GM21515 (cell line): ENCODE data around the gene BMP8B.
A peak's percentile ranks its signal among the peaks of the same experiment; 100 is the strongest.

Experiments
- ATAC-seq: cut with Tn5 transposase; IDR thresholded peaks from one replicate; pipeline ENCODE4 v1.9.1; 2021; ENCODE audit not compliant: unreplicated experiment

Gene BMP8B

DNA sequence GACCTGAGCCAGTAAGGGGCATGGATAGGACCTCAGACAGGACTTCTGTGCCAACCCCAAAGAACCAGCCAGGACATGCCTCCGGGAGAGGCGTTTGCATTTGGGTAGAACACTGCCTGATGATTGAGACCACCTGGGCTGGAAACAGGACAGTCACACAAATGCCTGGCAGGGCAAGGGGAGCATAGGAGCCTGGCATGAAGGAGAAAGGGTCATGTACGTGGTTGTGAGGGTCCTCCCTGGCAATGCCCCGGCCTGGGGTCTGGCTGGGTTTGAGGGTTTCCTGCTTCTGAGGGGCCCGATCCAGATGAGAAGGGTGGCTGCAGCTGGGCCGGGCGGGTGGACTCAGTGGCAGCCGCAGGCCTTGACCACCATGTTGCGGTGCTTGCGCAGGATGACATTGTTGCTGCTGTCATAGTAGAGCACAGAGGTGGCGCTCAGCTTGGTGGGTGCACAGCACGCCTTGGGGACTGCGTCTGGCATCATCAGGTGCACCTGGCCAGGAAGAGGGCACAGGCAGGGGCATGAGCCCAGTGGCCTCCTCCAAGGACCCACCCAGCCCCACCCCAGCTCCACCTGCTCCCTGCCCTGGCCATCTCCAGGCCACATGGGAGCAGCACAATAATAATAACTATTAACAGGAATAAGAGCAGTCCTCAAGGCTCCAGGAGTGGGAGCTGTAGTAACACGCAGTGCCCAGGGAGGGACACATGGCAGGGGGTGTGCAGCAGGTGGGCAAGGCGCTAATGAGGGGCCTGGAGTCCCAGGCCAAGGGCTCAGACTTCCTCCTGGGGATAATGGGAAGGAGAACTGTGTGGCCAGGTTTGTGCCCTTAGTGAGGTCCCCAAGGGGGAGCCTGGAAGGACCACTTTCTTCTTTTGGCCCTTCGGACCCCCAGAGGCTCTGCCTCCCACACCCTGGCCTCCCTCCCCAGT, 28.3 kb downstream of the BMP8B start:
- no peak for ATAC-seq

DNA sequence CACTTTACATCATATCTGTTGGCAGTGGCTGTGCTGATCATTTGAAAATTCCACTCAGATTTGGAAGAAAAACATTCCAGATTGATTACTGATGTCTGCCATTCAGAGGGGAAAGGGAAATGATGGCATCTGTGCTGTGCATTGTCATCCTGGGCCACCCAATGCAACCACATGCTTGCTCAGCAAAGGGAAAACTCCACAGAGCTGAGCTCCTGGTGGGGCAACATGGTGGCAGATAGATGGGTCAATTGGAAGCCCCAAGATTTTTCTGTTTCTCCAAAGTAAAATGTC, 29.3 kb downstream of the BMP8B start:
- ATAC-seq, result no peak

GRCh38 chr1:39758556-39759435, 29.9 kb downstream of the BMP8B start:
- no peak for ATAC-seq

- ATAC-seq, result no peak
These were observed 31.2 kb downstream of the BMP8B start for GRCh38 chr1:39757501-39757900.

DNA sequence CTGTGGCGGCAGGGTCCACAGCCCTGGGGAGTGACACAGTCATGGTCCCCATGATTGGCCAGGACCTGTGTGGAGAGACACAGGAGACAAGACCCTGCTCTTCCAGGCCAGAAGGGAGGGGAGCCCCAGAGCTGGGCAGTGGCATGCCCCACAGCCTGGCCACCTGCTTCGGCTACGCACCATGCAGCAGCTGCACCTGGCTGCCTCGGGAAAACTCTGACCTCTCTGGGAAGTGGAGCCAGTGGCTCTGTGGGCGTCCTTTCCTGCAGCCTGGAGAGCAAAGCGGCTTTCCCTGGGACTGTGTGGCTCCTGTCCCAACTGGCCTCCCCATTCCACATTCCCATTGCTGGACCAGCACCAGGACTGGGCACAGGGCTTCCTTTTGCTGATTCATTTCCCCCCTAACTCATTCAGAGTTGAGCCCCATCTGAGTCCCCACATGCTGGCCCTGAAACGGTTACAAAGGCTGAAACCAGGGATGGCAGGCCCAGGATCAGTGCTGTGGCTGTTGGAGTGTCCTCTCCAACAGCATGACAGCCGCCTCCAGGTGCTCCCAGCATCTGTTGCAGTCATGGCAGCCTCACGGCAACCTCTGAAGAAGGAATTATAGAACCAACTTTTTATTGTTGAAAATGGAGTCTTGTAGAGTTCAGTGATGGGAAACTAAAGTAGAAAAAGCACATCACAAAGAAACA, 32.6 kb downstream of the BMP8B start:
- ATAC-seq, result no peak

- no peak for ATAC-seq
These were observed 33.7 kb downstream of the BMP8B start for GRCh38 chr1:39754906-39755504.

GRCh38 chr1:39754026-39754570, 34.6 kb downstream of the BMP8B start:
- ATAC-seq, result no peak

- no peak for ATAC-seq
These were observed 35.3 kb downstream of the BMP8B start for GRCh38 chr1:39753132-39754025.

- no peak for ATAC-seq
These were observed 36.0 kb downstream of the BMP8B start for GRCh38 chr1:39752703-39753102.

GRCh38 chr1:39751595-39751994, 37.1 kb downstream of the BMP8B start:
- ATAC-seq, result no peak

GRCh38 chr1:39745016-39745670, 43.5 kb downstream of the BMP8B start:
- ATAC-seq, result no peak

- ATAC-seq, result peak; percentile 84
These were observed 49.9 kb downstream of the BMP8B start, which contains the start of gene PPIE for GRCh38 chr1:39738622-39739366. Gene PPIE, plus strand, starts transcription at chr1:39738882. Its CDS starts 19 bp downstream, at chr1:39738901.

- ATAC-seq, result no peak
These were observed 51.0 kb downstream of the BMP8B start for GRCh38 chr1:39737546-39738169.

GRCh38 chr1:39735731-39736130, 52.9 kb downstream of the BMP8B start:
- no peak for ATAC-seq

GRCh38 chr1:39733161-39733560, 55.5 kb downstream of the BMP8B start:
- ATAC-seq, result no peak

- ATAC-seq, result no peak
These were observed 55.9 kb downstream of the BMP8B start for GRCh38 chr1:39732730-39733129.

DNA sequence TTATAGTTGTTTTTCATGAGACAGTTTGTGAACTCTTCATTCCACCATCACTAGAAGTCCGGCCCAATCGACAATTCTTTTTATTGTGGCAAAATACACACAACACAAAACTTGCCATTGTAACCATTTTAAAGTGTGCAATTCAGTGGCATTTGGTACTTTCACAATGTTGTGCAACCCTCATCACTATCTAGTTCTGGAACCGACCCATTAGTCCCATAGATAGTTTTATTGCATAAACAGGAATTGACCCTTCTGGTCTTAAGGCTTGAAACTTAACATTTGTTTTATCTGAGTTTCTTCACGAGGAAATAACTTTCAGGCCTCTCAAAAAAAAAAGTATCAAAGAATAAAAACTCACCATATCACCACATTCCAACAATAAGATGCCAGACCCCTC, 58.8 kb downstream of the BMP8B start:
- ATAC-seq, result no peak

DNA sequence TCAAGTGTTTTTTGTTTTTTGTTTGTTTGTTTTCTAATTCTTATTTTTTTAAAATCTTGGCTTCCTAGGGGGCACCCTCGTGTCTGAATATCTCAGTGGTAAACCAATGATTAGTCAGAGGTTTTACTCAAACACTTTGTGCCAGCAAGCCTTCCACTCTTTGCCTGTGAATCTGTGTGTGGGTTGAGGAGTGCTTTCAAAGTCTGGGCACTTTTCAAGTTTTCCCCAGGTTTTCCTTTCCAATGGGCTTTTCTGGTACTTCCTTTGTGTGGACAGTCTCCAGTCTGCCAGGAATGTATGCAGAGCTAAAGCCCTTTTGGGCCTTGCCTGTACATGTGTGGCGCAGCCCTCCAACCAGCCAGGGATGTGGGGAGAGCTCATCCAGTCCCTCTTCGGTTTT, 59.6 kb downstream of the BMP8B start:
- no peak for ATAC-seq
